Mesendoderm (in vitro differentiated cells): Measurements from ENCODE around the gene ETNPPL.
"Not testable (repeated sequence)": the region's sequence is repeated elsewhere in the genome, so short reads cannot be mapped to it uniquely, and the experiment has no call there.

Experiments used
- DNase-seq: peaks from one replicate; pipeline ENCODE4 v3.0.0; 2013
- H2AK5ac ChIP-seq: 2 replicates; pipeline ENCODE4 v1.6.1; 2013; ENCODE audit warnings: low read length, inconsistent platforms
- H2BK120ac ChIP-seq: 2 replicates; pipeline ENCODE4 v1.6.1; 2013; ENCODE audit warnings: low read depth, mild to moderate bottlenecking, low read length, moderate library complexity, mixed read lengths
- H2BK15ac ChIP-seq: replicated peaks from 2 replicates; pipeline ENCODE4 v1.6.1; 2013; ENCODE audit warnings: low read depth, mild to moderate bottlenecking, moderate library complexity
- H2BK5ac ChIP-seq: 2 replicates; pipeline ENCODE4 v1.6.1; 2013; ENCODE audit warnings: low read length, inconsistent platforms
- H3K18ac ChIP-seq: 2 replicates; pipeline ENCODE4 v1.6.1; 2013; ENCODE audit warnings: mild to moderate bottlenecking, low read length, mixed read lengths
- H3K23ac ChIP-seq: one replicate; pipeline ENCODE4 v1.6.1; 2013; ENCODE audit warnings: low read length
- H3K27ac ChIP-seq: 2 replicates; pipeline ENCODE4 v1.5.1; 2013; ENCODE audit warnings: low read depth, mild to moderate bottlenecking, inconsistent platforms, low read length, moderate library complexity
- H3K27me3 ChIP-seq: 2 replicates; pipeline ENCODE4 v1.6.1; 2013; ENCODE audit warnings: low read length, control low read depth, mild to moderate bottlenecking, inconsistent platforms; ENCODE audit not compliant: insufficient read depth, poor library complexity
- H3K36me3 ChIP-seq: 2 replicates; pipeline ENCODE4 v1.6.1; 2013; ENCODE audit warnings: low read length, inconsistent platforms; ENCODE audit not compliant: control insufficient read depth, insufficient read depth
- H3K4ac ChIP-seq: one replicate; pipeline ENCODE4 v1.6.1; 2013; ENCODE audit warnings: low read depth, mild to moderate bottlenecking, low read length, moderate library complexity
- H3K4me1 ChIP-seq: 2 replicates; pipeline ENCODE4 v1.6.1; 2013; ENCODE audit warnings: low read depth, low read length, inconsistent platforms; ENCODE audit not compliant: control insufficient read depth
- H3K4me2 ChIP-seq: 2 replicates; pipeline ENCODE4 v1.6.1; 2013; ENCODE audit warnings: low read length
- H3K4me3 ChIP-seq: 2 replicates; pipeline ENCODE4 v1.5.1; 2013; ENCODE audit warnings: mild to moderate bottlenecking, low read length
- H3K56ac ChIP-seq: one replicate; pipeline ENCODE4 v1.6.1; 2013; ENCODE audit warnings: low read length
- H3K79me1 ChIP-seq: 2 replicates; pipeline ENCODE4 v1.6.1; 2013; ENCODE audit warnings: low read length, inconsistent platforms
- H3K79me2 ChIP-seq: 2 replicates; pipeline ENCODE4 v1.6.1; 2013; ENCODE audit warnings: mild to moderate bottlenecking, low read length; ENCODE audit not compliant: control insufficient read depth, insufficient read depth
- H3K9ac ChIP-seq: 2 replicates; pipeline ENCODE4 v1.6.1; 2013; ENCODE audit warnings: low read length, inconsistent platforms
- H4K5ac ChIP-seq: one replicate; pipeline ENCODE4 v1.6.1; 2013; ENCODE audit warnings: low read length
- H4K8ac ChIP-seq: one replicate; pipeline ENCODE4 v1.6.1; 2013; ENCODE audit warnings: low read depth, mild to moderate bottlenecking, control low read depth, low read length, moderate library complexity
- whole genome bisulfite sequencing: extraction: QIAGEN DNeasy Blood & Tissue Kit; methylation state at CpG from one replicate; pipeline ENCODE4 v1.1.7; 2013; ENCODE audit warnings: low lambda C conversion rate, missing lambda C conversion rate; ENCODE audit not compliant: insufficient coverage; ENCODE audit errors: extremely low coverage; 5-methylcytosine and 5-hydroxymethylcytosine counted together

ETNPPL gene

GRCh38 chr4:108716340-108716739, 46.5 kb downstream of the ETNPPL start:
- H3K36me3 ChIP-seq: no peaks in the 10 kb centered on the region
- no peak overlapping the region for H4K5ac ChIP-seq
- no peaks in the 10 kb centered on the region for H3K27me3 ChIP-seq
- no peak overlapping the region for H3K27ac ChIP-seq
- no peak overlapping the region for H2BK15ac ChIP-seq
- H2AK5ac ChIP-seq: no peak overlapping the region
- H4K8ac ChIP-seq: no peak overlapping the region
- H2BK5ac ChIP-seq: no peak overlapping the region
- no peak for DNase-seq
- H3K9ac ChIP-seq: no peak overlapping the region
- H2BK120ac ChIP-seq: no peak overlapping the region
- H3K4ac ChIP-seq: no peak overlapping the region
- no peak overlapping the region for H3K23ac ChIP-seq
- peaks cover 2% of the 10 kb centered on the region for H3K4me1 ChIP-seq
- no CpG with 5 or more reads among the region's 2 CpGs for WGBS
- no peaks in the 10 kb centered on the region for H3K79me1 ChIP-seq
- H3K4me3 ChIP-seq: no peak overlapping the region
- no peaks in the 10 kb centered on the region for H3K79me2 ChIP-seq
- no peak overlapping the region for H3K4me2 ChIP-seq
- H3K56ac ChIP-seq: no peak overlapping the region
- H3K18ac ChIP-seq: no peak overlapping the region

- no peaks in the 10 kb centered on the region for H3K79me1 ChIP-seq
- no peaks in the 10 kb centered on the region for H3K79me2 ChIP-seq
- no peaks in the 10 kb centered on the region for H3K27me3 ChIP-seq
- H4K8ac ChIP-seq: no peak overlapping the region
- peaks cover 2% of the 10 kb centered on the region for H3K4me1 ChIP-seq
- H3K4me3 ChIP-seq: no peak overlapping the region
- H3K4me2 ChIP-seq: no peak overlapping the region
- H2BK120ac ChIP-seq: peak overlapping the region; percentile 28
- H3K27ac ChIP-seq: peak overlapping the region; percentile 83
- peak overlapping the region; percentile 87 for H3K18ac ChIP-seq
- DNase-seq: peak; percentile 81
- H2BK15ac ChIP-seq: no peak overlapping the region
- no peaks in the 10 kb centered on the region for H3K36me3 ChIP-seq
- H3K4ac ChIP-seq: peak overlapping the region; percentile 55
- H3K56ac ChIP-seq: no peak overlapping the region
- H3K23ac ChIP-seq: no peak overlapping the region
- no peak overlapping the region for H2BK5ac ChIP-seq
- WGBS: no CpG with 5 or more reads among the region's 4 CpGs
- no peak overlapping the region for H2AK5ac ChIP-seq
- H3K9ac ChIP-seq: no peak overlapping the region
- H4K5ac ChIP-seq: no peak overlapping the region
Observed at GRCh38 chr4:108714880-108715279, 48.0 kb downstream of the ETNPPL start.

- H3K4me1 ChIP-seq, H3K23ac ChIP-seq, H3K4ac ChIP-seq, H2BK120ac ChIP-seq, H3K4me2 ChIP-seq, H3K4me3 ChIP-seq, H4K8ac ChIP-seq, H4K5ac ChIP-seq, H3K56ac ChIP-seq, H2BK5ac ChIP-seq, H2AK5ac ChIP-seq, H3K36me3 ChIP-seq, H3K79me1 ChIP-seq, H3K9ac ChIP-seq, H2BK15ac ChIP-seq, H3K79me2 ChIP-seq, H3K27me3 ChIP-seq, H3K18ac ChIP-seq, H3K27ac ChIP-seq: not testable (repeated sequence)
- no CpG with 5 or more reads among the region's 7 CpGs for WGBS
- peak; percentile 57 for DNase-seq
Observed at GRCh38 chr4:108710578-108710977, 52.3 kb downstream of the ETNPPL start.

GRCh38 chr4:108709722-108710121, 53.1 kb downstream of the ETNPPL start:
- Histone ChIP-seq H3K56ac (no peak overlapping the region), H2AK5ac (no peak overlapping the region)
- WGBS: no CpG with 5 or more reads among the region's 7 CpGs

GRCh38 chr4:108709234-108709633, 53.6 kb downstream of the ETNPPL start:
- H3K23ac ChIP-seq: no peak overlapping the region
- H3K27me3 ChIP-seq: no peaks in the 10 kb centered on the region
- H3K79me2 ChIP-seq: no peaks in the 10 kb centered on the region
- H2BK15ac ChIP-seq: no peak overlapping the region
- H4K8ac ChIP-seq: no peak overlapping the region
- no peaks in the 10 kb centered on the region for H3K4me1 ChIP-seq
- H3K4ac ChIP-seq: peak overlapping the region; percentile 71
- no peak overlapping the region for H2BK120ac ChIP-seq
- no peak overlapping the region for H3K9ac ChIP-seq
- no peak overlapping the region for H2BK5ac ChIP-seq
- H3K27ac ChIP-seq: no peak overlapping the region
- H3K79me1 ChIP-seq: no peaks in the 10 kb centered on the region
- H3K36me3 ChIP-seq: no peaks in the 10 kb centered on the region
- no peak overlapping the region for H3K18ac ChIP-seq
- no peak overlapping the region for H3K4me3 ChIP-seq
- H3K56ac ChIP-seq: no peak overlapping the region
- no peak overlapping the region for H2AK5ac ChIP-seq
- no peak overlapping the region for H4K5ac ChIP-seq
- H3K4me2 ChIP-seq: no peak overlapping the region
- no CpG with 5 or more reads among the region's 10 CpGs for WGBS
- peak; percentile 29 for DNase-seq

More at GRCh38 chr4:108709722-108710121, 53.1 kb downstream of the ETNPPL start:
- Histone ChIP-seq H3K79me2 (no peaks in the 10 kb centered on the region), H3K36me3 (no peaks in the 10 kb centered on the region), H2BK5ac (no peak overlapping the region), H4K5ac (no peak overlapping the region), H2BK15ac (no peak overlapping the region), H3K23ac (no peak overlapping the region), H3K4me3 (no peak overlapping the region), H3K9ac (no peak overlapping the region), H3K4me1 (no peaks in the 10 kb centered on the region), H3K4ac (no peak overlapping the region), H3K4me2 (no peak overlapping the region), H3K27me3 (no peaks in the 10 kb centered on the region), H3K27ac (no peak overlapping the region), H3K18ac (no peak overlapping the region), H4K8ac (no peak overlapping the region), H3K79me1 (no peaks in the 10 kb centered on the region), H2BK120ac (peak overlapping the region; percentile 61)
- DNase-seq: no peak

- no peak overlapping the region for H3K9ac ChIP-seq
- WGBS: no CpG with 5 or more reads among the region's 4 CpGs
- H3K79me2 ChIP-seq: no peaks in the 10 kb centered on the region
- H4K8ac ChIP-seq: no peak overlapping the region
- H2AK5ac ChIP-seq: no peak overlapping the region
- no peak overlapping the region for H3K18ac ChIP-seq
- H3K4me1 ChIP-seq: no peaks in the 10 kb centered on the region
- H3K4me2 ChIP-seq: no peak overlapping the region
- H3K4ac ChIP-seq: no peak overlapping the region
- no peaks in the 10 kb centered on the region for H3K36me3 ChIP-seq
- no peak overlapping the region for H3K4me3 ChIP-seq
- no peaks in the 10 kb centered on the region for H3K79me1 ChIP-seq
- no peak overlapping the region for H3K23ac ChIP-seq
- no peak overlapping the region for H4K5ac ChIP-seq
- H2BK15ac ChIP-seq: no peak overlapping the region
- H3K27ac ChIP-seq: no peak overlapping the region
- H2BK120ac ChIP-seq: no peak overlapping the region
- no peaks in the 10 kb centered on the region for H3K27me3 ChIP-seq
- DNase-seq: no peak
- H2BK5ac ChIP-seq: no peak overlapping the region
- H3K56ac ChIP-seq: no peak overlapping the region
Observed at GRCh38 chr4:108706289-108706688, 56.6 kb downstream of the ETNPPL start.
